Measurements from ENCODE around the gene FCHSD1.

FCHSD1 gene

GRCh38 chr5:141650851-141651727, at the start of gene FCHSD1:
Gene FCHSD1, minus strand, starts transcription at chr5:141651418. Its CDS starts 50 bp downstream, at chr5:141651368.
- no peak for FAIRE-seq
- peak; percentile 64 for DNase-seq (ENCODE audit: low spot score)

- no peak for FAIRE-seq
- no peak for DNase-seq (ENCODE audit: low spot score)
These were observed 46.4 kb upstream of the FCHSD1 start for GRCh38 chr5:141697586-141697985.

GRCh38 chr5:141696431-141696830, 45.2 kb upstream of the FCHSD1 start:
- DNase-seq (ENCODE audit: low spot score): no peak
- no peak for FAIRE-seq

- DNase-seq (ENCODE audit: low spot score): peak; percentile 41
These were observed 44.5 kb upstream of the FCHSD1 start for GRCh38 chr5:141695627-141696215.

GRCh38 chr5:141694479-141694878, 43.3 kb upstream of the FCHSD1 start:
- DNase-seq (ENCODE audit: low spot score) (no peak), FAIRE-seq (no peak)

More at GRCh38 chr5:141695627-141696215, 44.5 kb upstream of the FCHSD1 start:
- peak; percentile 52 for FAIRE-seq

GRCh38 chr5:141692919-141693725, 41.9 kb upstream of the FCHSD1 start:
- FAIRE-seq: no peak
- peak; percentile 54 for DNase-seq (ENCODE audit: low spot score)

- no peak for DNase-seq (ENCODE audit: low spot score)
- no peak for FAIRE-seq
These were observed 41.3 kb upstream of the FCHSD1 start for GRCh38 chr5:141692533-141692888.

GRCh38 chr5:141691867-141692532, 40.8 kb upstream of the FCHSD1 start:
- FAIRE-seq (no peak), DNase-seq (ENCODE audit: low spot score) (peak; percentile 64)

- no peak for DNase-seq (ENCODE audit: low spot score)
- no peak for FAIRE-seq
These were observed 40.2 kb upstream of the FCHSD1 start for GRCh38 chr5:141691286-141691866.

GRCh38 chr5:141686648-141687416, 35.6 kb upstream of the FCHSD1 start:
- FAIRE-seq (no peak), DNase-seq (ENCODE audit: low spot score) (no peak)

- DNase-seq (ENCODE audit: low spot score) (no peak), FAIRE-seq (no peak)
These were observed 34.4 kb upstream of the FCHSD1 start for GRCh38 chr5:141685591-141685990.

GRCh38 chr5:141683596-141684141, 32.5 kb upstream of the FCHSD1 start:
- no peak for FAIRE-seq
- no peak for DNase-seq (ENCODE audit: low spot score)

GRCh38 chr5:141681695-141682641, 30.8 kb upstream of the FCHSD1 start, which contains the start of gene ARAP3:
Gene ARAP3, minus strand, starts transcription at chr5:141682230. Its CDS starts 1,744 bp downstream, at chr5:141680486.
- FAIRE-seq (no peak), DNase-seq (ENCODE audit: low spot score) (peak; percentile 70)

- DNase-seq (ENCODE audit: low spot score) (no peak), FAIRE-seq (no peak)
These were observed 30.1 kb upstream of the FCHSD1 start for GRCh38 chr5:141681295-141681694.

- no peak for FAIRE-seq
- no peak for DNase-seq (ENCODE audit: low spot score)
These were observed 29.6 kb upstream of the FCHSD1 start for GRCh38 chr5:141680751-141681201.

- FAIRE-seq (no peak), DNase-seq (ENCODE audit: low spot score) (no peak)
These were observed 29.0 kb upstream of the FCHSD1 start for GRCh38 chr5:141680178-141680577.

- FAIRE-seq (no peak), DNase-seq (ENCODE audit: low spot score) (no peak)
These were observed 26.2 kb upstream of the FCHSD1 start for GRCh38 chr5:141677415-141677814.

- DNase-seq (ENCODE audit: low spot score): no peak
- no peak for FAIRE-seq
These were observed 24.5 kb upstream of the FCHSD1 start for GRCh38 chr5:141675672-141676071.

GRCh38 chr5:141674747-141675146, 23.5 kb upstream of the FCHSD1 start:
- no peak for DNase-seq (ENCODE audit: low spot score)
- no peak for FAIRE-seq

Measured in RCC 7860 (cell line).